Upper lobe of left lung (tissue), 6 donors: ENCODE results near the gene NCOR1. TPM values are rescaled to one million over a fixed set of nuclear protein-coding genes. Genes with fewer than 3 reads are reported as not detected.
"Not testable (repeated sequence)": the region's sequence is repeated elsewhere in the genome, so short reads cannot be mapped to it uniquely, and the experiment has no call there.

Source experiments
- ATAC-seq, 2 donors: fragments of 200-7000 bp; cut with Tn5 transposase; one replicate each; pipeline ENCODE4 v1.9.1; 2022; ENCODE audit warnings: mild to moderate bottlenecking in 2 of 2, moderate library complexity in 2 of 2; ENCODE audit not compliant: low FRiP score in 2 of 2
- DNase-seq, 2 donors: peaks; one replicate each; pipeline ENCODE4 v3.0.0-alpha.2; 2019 to 2020
- H3K27ac ChIP-seq, 4 donors: fragments of 200-600 bp; sonication (generic); one replicate each; pipeline ENCODE4 v1.5.1; 2016 to 2019
- H3K27me3 ChIP-seq, 4 donors: fragments of 200-600 bp; sonication (generic); one replicate each; pipeline ENCODE4 v1.5.1; 2017 to 2019
- H3K36me3 ChIP-seq, 4 donors: fragments of 200-600 bp; sonication (generic); one replicate each; pipeline ENCODE4 v1.5.1; 2016 to 2019
- H3K4me1 ChIP-seq, 4 donors: fragments of 200-600 bp; sonication (generic); one replicate each; pipeline ENCODE4 v1.5.1; 2018 to 2019
- H3K4me3 ChIP-seq, 4 donors: fragments of 200-600 bp; sonication (generic); one replicate each; pipeline ENCODE4 v1.5.1; 2017 to 2019; ENCODE audit warnings: mild to moderate bottlenecking in 2 of 4, moderate library complexity in 1 of 4
- H3K9me3 ChIP-seq, 4 donors: fragments of 200-600 bp; sonication (generic); one replicate each; pipeline ENCODE4 v1.5.1; 2018 to 2019
- CTCF ChIP-seq, 6 experiments: fragments of 450-650 bp in 4 of 6; fragments of 200-600 bp in 2 of 6; sonication (generic) in 2 of 6; IDR thresholded peaks; one replicate each; pipeline ENCODE4 v1.5.1; 2016 to 2019; ENCODE audit warnings: antibody characterized with exemption in 6 of 6
- EP300 ChIP-seq, 4 donors: sonication (generic); formaldehyde crosslinking; IDR thresholded peaks; one replicate each; pipeline ENCODE4 v1.5.1; 2017; ENCODE audit warnings: antibody characterized with exemption in 4 of 4, control low read depth in 2 of 4
- POLR2A ChIP-seq, 4 donors: fragments of 450-650 bp; IDR thresholded peaks; one replicate each; pipeline ENCODE4 v1.5.1; 2016 to 2017; ENCODE audit warnings: antibody characterized with exemption in 4 of 4, mild to moderate bottlenecking in 2 of 4
- POLR2AphosphoS5 ChIP-seq, 2 donors: sonication (generic); formaldehyde crosslinking; IDR thresholded peaks; one replicate each; pipeline ENCODE4 v1.5.1; 2017; ENCODE audit warnings: antibody characterized with exemption in 2 of 2
- WGBS, 2 donors: methylation state at CpG; one replicate each; pipeline ENCODE4 v1.1.5; 2017 to 2018; 5-methylcytosine and 5-hydroxymethylcytosine counted together
- total RNA-seq, 6 donors: library from RNA; depleted of rRNA in 4 of 6; stranded (reverse); fragments of >200 nt in 4 of 6; gene quantifications; one replicate each; pipeline versions ENCODE4 v1.1.0 to v1.2.1, GENCODE V29; 2016 to 2021
- donor health status: DM: no; HTN: no; CAD: no; lungs with moderate emphysema.
- donor health status: DM: no; HTN: yes; CAD: no; lungs with severe emphysema.

NCOR1 gene
- total RNA-seq, 6 donors from 2014 or later: 111 to 301 (median 147) TPM

- no peaks in the 10 kb centered on the region for H3K27me3 ChIP-seq
- H3K9me3 ChIP-seq: no peaks in the 10 kb centered on the region
- ATAC-seq (no peak), DNase-seq (no peak)
- 93 to 98% methylated on average over 2 of the region's 2 CpGs for WGBS, 2 donors
- peaks cover 36 to 95% (median 66%) of the 10 kb centered on the region in 4 donors for H3K36me3 ChIP-seq
- no peak overlapping the region for H3K27ac ChIP-seq
- TF ChIP-seq CTCF (IDR thresholded peaks at IDR 0.05): no peak
- TF ChIP-seq POLR2A (IDR thresholded peaks at IDR 0.05): no peak
- TF ChIP-seq POLR2AphosphoS5 (IDR thresholded peaks at IDR 0.05): no peak
- no peak for TF ChIP-seq EP300 (IDR thresholded peaks at IDR 0.05)
- H3K4me3 ChIP-seq: no peak overlapping the region
- no peaks in the 10 kb centered on the region for H3K4me1 ChIP-seq
Measured at GRCh38 chr17:16061631-16062030, 153.7 kb downstream of the NCOR1 start.

GRCh38 chr17:16055139-16055538, 160.2 kb downstream of the NCOR1 start:
- not testable (repeated sequence) for DNase-seq, H3K27ac ChIP-seq
- H3K36me3 ChIP-seq: peaks cover 20 to 79% (median 30%) of the 10 kb centered on the region in 4 donors

GRCh38 chr17:16052486-16052885, 162.8 kb downstream of the NCOR1 start:
- ATAC-seq: no peak
- TF ChIP-seq EP300 (IDR thresholded peaks at IDR 0.05) (no peak), CTCF (IDR thresholded peaks at IDR 0.05) (no peak), POLR2A (IDR thresholded peaks at IDR 0.05) (no peak), POLR2AphosphoS5 (IDR thresholded peaks at IDR 0.05) (no peak)
- H3K27me3 ChIP-seq: no peaks in the 10 kb centered on the region
- H3K4me1 ChIP-seq: peaks cover 0 to 4% (median 1%) of the 10 kb centered on the region in 4 donors
- no peak for DNase-seq
- no peaks in the 10 kb centered on the region for H3K9me3 ChIP-seq
- 58 to 84% methylated on average over 1 of the region's 1 CpG for WGBS, 2 donors
- H3K36me3 ChIP-seq: peaks cover 10 to 77% (median 31%) of the 10 kb centered on the region in 4 donors
- H3K27ac ChIP-seq: no peak overlapping the region
- no peak overlapping the region for H3K4me3 ChIP-seq

More at GRCh38 chr17:16055139-16055538, 160.2 kb downstream of the NCOR1 start:
- ATAC-seq, H3K4me3 ChIP-seq, H3K27me3 ChIP-seq, H3K9me3 ChIP-seq, H3K4me1 ChIP-seq: not testable (repeated sequence)
- 71 to 75% methylated on average over 4 of the region's 4 CpGs for WGBS, 2 donors

- H3K27ac ChIP-seq: no peak overlapping the region
- DNase-seq (no peak), ATAC-seq (no peak)
- H3K36me3 ChIP-seq: peaks cover 7 to 77% (median 28%) of the 10 kb centered on the region in 4 donors
- peaks cover 0 to 4% (median 1%) of the 10 kb centered on the region in 4 donors for H3K4me1 ChIP-seq
- 96 to 98% methylated on average over 6 of the region's 6 CpGs for WGBS, 2 donors
- no peak overlapping the region for H3K4me3 ChIP-seq
- no peaks in the 10 kb centered on the region for H3K27me3 ChIP-seq
- TF ChIP-seq POLR2A (IDR thresholded peaks at IDR 0.05) (no peak), CTCF (IDR thresholded peaks at IDR 0.05) (no peak), POLR2AphosphoS5 (IDR thresholded peaks at IDR 0.05) (no peak), EP300 (IDR thresholded peaks at IDR 0.05) (no peak)
- H3K9me3 ChIP-seq: no peaks in the 10 kb centered on the region
Measured at GRCh38 chr17:16050844-16051243, 164.5 kb downstream of the NCOR1 start.

- DNase-seq (no peak), ATAC-seq (no peak)
- H3K27ac ChIP-seq: no peak overlapping the region
- no peak overlapping the region for H3K4me3 ChIP-seq
- WGBS, 2 donors: 77 to 80% methylated on average over 14 of the region's 14 CpGs
- no peaks in the 10 kb centered on the region for H3K9me3 ChIP-seq
- TF ChIP-seq POLR2AphosphoS5 (IDR thresholded peaks at IDR 0.05): no peak
- H3K36me3 ChIP-seq: peaks cover 7 to 77% (median 41%) of the 10 kb centered on the region in 4 donors
- H3K4me1 ChIP-seq: peaks cover 0 to 4% (median 1%) of the 10 kb centered on the region in 4 donors
- no peaks in the 10 kb centered on the region for H3K27me3 ChIP-seq
Measured at GRCh38 chr17:16048811-16049449, 166.4 kb downstream of the NCOR1 start.

GRCh38 chr17:16046966-16047365, 168.4 kb downstream of the NCOR1 start:
- ATAC-seq: no peak
- H3K9me3 ChIP-seq: no peaks in the 10 kb centered on the region
- H3K4me1 ChIP-seq: no peaks in the 10 kb centered on the region
- 86 to 94% methylated on average over 3 of the region's 3 CpGs for WGBS, 2 donors
- no peak for DNase-seq
- H3K27me3 ChIP-seq: no peaks in the 10 kb centered on the region
- no peak overlapping the region for H3K4me3 ChIP-seq
- no peak for TF ChIP-seq POLR2AphosphoS5 (IDR thresholded peaks at IDR 0.05)
- peaks cover 9 to 85% (median 47%) of the 10 kb centered on the region in 4 donors for H3K36me3 ChIP-seq
- H3K27ac ChIP-seq: no peak overlapping the region
